ENCODE data around the gene OGN. TPM values are rescaled to one million over a fixed set of nuclear protein-coding genes. Genes with fewer than 3 reads are reported as not detected.

OGN gene
- total and polyA plus RNA-seq, 2 of the 4 experiments (the other 2 are of a cell fraction), result under 0.01 to 0.10 TPM

Other genes with a start within 250 kb of the OGN start
- gene IARS1, start 110.9 kb downstream of the OGN start, total RNA-seq (2012; rRNA removed), result 383 and 414 TPM in 2 replicates
- 64.1 and 85.3 TPM in 2 replicates for gene IARS1, start 110.9 kb downstream of the OGN start, polyA plus RNA-seq (2012; rRNA removed)
- 18.3 and 23.6 TPM in 2 replicates for gene NOL8, start 79.2 kb downstream of the OGN start, total RNA-seq (2012; rRNA removed)
- 7.4 and 10.1 TPM in 2 replicates for gene NOL8, start 79.2 kb downstream of the OGN start, polyA plus RNA-seq (2012; rRNA removed)
- gene CENPP, start 78.6 kb downstream of the OGN start, total RNA-seq (2012; rRNA removed), result 1.4 and 3.6 TPM in 2 replicates
- 0.90 and 2.0 TPM in 2 replicates for gene CENPP, start 78.6 kb downstream of the OGN start, polyA plus RNA-seq (2012; rRNA removed)
- gene OMD, start 19.9 kb upstream of the OGN start, total RNA-seq (2012; rRNA removed), result not detected in 2 replicates
- gene OMD, start 19.9 kb upstream of the OGN start, polyA plus RNA-seq (2012; rRNA removed), result not detected in 2 replicates
- gene ASPN, start 77.9 kb upstream of the OGN start, total RNA-seq (2012; rRNA removed), result under 0.01 and 0.28 TPM in 2 replicates
- gene ASPN, start 77.9 kb upstream of the OGN start, polyA plus RNA-seq (2012; rRNA removed), result 0.04 and 0.09 TPM in 2 replicates
- gene ECM2, start 131.4 kb upstream of the OGN start, total RNA-seq (2012; rRNA removed), result under 0.01 and 0.36 TPM in 2 replicates
- 0.26 TPM in 2 replicates for gene ECM2, start 131.4 kb upstream of the OGN start, polyA plus RNA-seq (2012; rRNA removed)